DOHH2 (cell line): Measurements from ENCODE around the gene YEATS4.

ENCODE experiments used
- H3F3A ChIP-seq: fragments of 200-600 bp; sonication (generic), shearing (Covaris generic); 2 replicates; pipeline ENCODE4 v1.6.0; 2016; ENCODE audit warnings: antibody characterized with exemption, mild to moderate bottlenecking; ENCODE audit not compliant: control insufficient read depth, insufficient read depth
- H3K27ac ChIP-seq: fragments of 200-600 bp; sonication (generic); 2 replicates; pipeline ENCODE4 v1.5.1; 2014; ENCODE audit warnings: low read depth, mild to moderate bottlenecking, low read length, moderate library complexity
- H3K27me3 ChIP-seq: fragments of 200-600 bp; sonication (generic); 2 replicates; pipeline ENCODE4 v1.6.1; 2014; ENCODE audit warnings: mild to moderate bottlenecking, low read length, mixed read lengths; ENCODE audit not compliant: control insufficient read depth
- H3K36me3 ChIP-seq: fragments of 200-600 bp; sonication (generic); 2 replicates; pipeline ENCODE4 v1.6.1; 2014; ENCODE audit warnings: mild to moderate bottlenecking, low read length, moderate library complexity, mixed read lengths; ENCODE audit not compliant: control insufficient read depth
- H3K4me1 ChIP-seq: fragments of 200-600 bp; sonication (generic); 2 replicates; pipeline ENCODE4 v1.6.1; 2014; ENCODE audit warnings: mild to moderate bottlenecking, low read length, mixed read lengths; ENCODE audit not compliant: control insufficient read depth
- H3K4me2 ChIP-seq: fragments of 200-600 bp; sonication (generic); 2 replicates; pipeline ENCODE4 v1.6.0; 2014; ENCODE audit warnings: mild to moderate bottlenecking, low read length, moderate library complexity
- H3K4me3 ChIP-seq: fragments of 200-600 bp; sonication (generic); 2 replicates; pipeline ENCODE4 v1.5.1; 2014; ENCODE audit warnings: mild to moderate bottlenecking, low read length, mixed read lengths
- H3K79me2 ChIP-seq: fragments of 200-600 bp; sonication (generic); 2 replicates; pipeline ENCODE4 v1.6.1; 2014; ENCODE audit warnings: mild to moderate bottlenecking, low read length, mixed read lengths; ENCODE audit not compliant: control insufficient read depth
- H3K9me2 ChIP-seq: fragments of 200-600 bp; sonication (generic); replicated peaks from 2 replicates; pipeline ENCODE4 v1.6.1; 2014; ENCODE audit warnings: mild to moderate bottlenecking, low read length, mixed read lengths; ENCODE audit not compliant: control insufficient read depth
- H3K9me3 ChIP-seq: fragments of 200-600 bp; sonication (generic); 2 replicates; pipeline ENCODE4 v1.6.1; 2014; ENCODE audit warnings: antibody characterized with exemption, low read length, mixed read lengths; ENCODE audit not compliant: control insufficient read depth, insufficient read depth
- H4K20me1 ChIP-seq: fragments of 200-600 bp; sonication (generic); 2 replicates; pipeline ENCODE4 v1.6.0; 2014; ENCODE audit warnings: low read depth, mild to moderate bottlenecking, antibody characterized with exemption, low read length, moderate library complexity; ENCODE audit not compliant: control insufficient read depth, insufficient read depth
- EZH2phosphoT487 ChIP-seq: fragments of 200-600 bp; sonication (generic); IDR thresholded peaks from 2 replicates; pipeline ENCODE4 v1.6.1; 2017; ENCODE audit warnings: borderline replicate concordance, mild to moderate bottlenecking, antibody characterized with exemption, low read length, moderate library complexity, mixed read lengths
- TF ChIP-seq, protein P1 (sequence below): fragments of 200-600 bp; sonication (generic); IDR thresholded peaks from one replicate; pipeline ENCODE4 v1.5.1; 2014; ENCODE audit warnings: antibody characterized with exemption, mild to moderate bottlenecking, low read depth, low read length; ENCODE audit not compliant: poor library complexity, severe bottlenecking

Gene YEATS4

GRCh38 chr12:69410571-69410970 lies 51.0 kb downstream of the YEATS4 start:
- Histone ChIP-seq H3K36me3 (peaks cover 3% of the 10 kb centered on the region; the same call in 1 of the 2 replicates), H3F3A (no peaks in the 10 kb centered on the region), H3K4me3 (no peak overlapping the region), H3K27ac (no peak overlapping the region), H3K9me2 (no peaks in the 10 kb centered on the region), H3K79me2 (no peaks in the 10 kb centered on the region), H3K4me2 (no peak overlapping the region), H4K20me1 (no peaks in the 10 kb centered on the region), H3K27me3 (no peaks in the 10 kb centered on the region), H3K9me3 (no peaks in the 10 kb centered on the region), H3K4me1 (no peaks in the 10 kb centered on the region)
- TF ChIP-seq EZH2phosphoT487, result no peak
- TF ChIP-seq, protein P1, sequence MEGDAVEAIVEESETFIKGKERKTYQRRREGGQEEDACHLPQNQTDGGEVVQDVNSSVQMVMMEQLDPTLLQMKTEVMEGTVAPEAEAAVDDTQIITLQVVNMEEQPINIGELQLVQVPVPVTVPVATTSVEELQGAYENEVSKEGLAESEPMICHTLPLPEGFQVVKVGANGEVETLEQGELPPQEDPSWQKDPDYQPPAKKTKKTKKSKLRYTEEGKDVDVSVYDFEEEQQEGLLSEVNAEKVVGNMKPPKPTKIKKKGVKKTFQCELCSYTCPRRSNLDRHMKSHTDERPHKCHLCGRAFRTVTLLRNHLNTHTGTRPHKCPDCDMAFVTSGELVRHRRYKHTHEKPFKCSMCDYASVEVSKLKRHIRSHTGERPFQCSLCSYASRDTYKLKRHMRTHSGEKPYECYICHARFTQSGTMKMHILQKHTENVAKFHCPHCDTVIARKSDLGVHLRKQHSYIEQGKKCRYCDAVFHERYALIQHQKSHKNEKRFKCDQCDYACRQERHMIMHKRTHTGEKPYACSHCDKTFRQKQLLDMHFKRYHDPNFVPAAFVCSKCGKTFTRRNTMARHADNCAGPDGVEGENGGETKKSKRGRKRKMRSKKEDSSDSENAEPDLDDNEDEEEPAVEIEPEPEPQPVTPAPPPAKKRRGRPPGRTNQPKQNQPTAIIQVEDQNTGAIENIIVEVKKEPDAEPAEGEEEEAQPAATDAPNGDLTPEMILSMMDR, result no peak

DNA sequence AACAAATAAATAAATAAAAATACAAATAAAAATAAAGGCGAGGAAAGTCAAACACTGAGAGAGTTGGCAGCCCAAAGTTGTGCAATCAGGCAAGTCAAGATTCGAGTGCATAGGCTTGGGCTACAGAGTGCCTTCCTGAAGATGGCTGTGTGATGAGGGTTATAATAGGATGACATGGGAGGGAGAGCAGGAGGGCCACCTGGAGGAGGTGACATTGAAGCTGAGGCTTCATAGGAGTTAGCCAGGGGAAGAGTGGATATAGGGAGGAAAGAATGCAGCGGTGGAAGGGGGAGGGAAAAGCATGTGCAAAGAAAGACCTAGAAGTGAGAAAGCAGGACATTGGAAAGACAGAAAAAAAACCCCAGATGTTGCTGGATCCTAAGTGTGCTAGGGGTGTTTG lies 53.1 kb downstream of the YEATS4 start:
- Histone ChIP-seq H3K79me2 (no peaks in the 10 kb centered on the region), H3K36me3 (peaks cover 3% of the 10 kb centered on the region; the same call in 1 of the 2 replicates), H3K4me2 (no peak overlapping the region), H3K27me3 (no peaks in the 10 kb centered on the region), H3K9me2 (no peaks in the 10 kb centered on the region), H3K9me3 (no peaks in the 10 kb centered on the region), H3F3A (no peaks in the 10 kb centered on the region), H3K4me3 (no peak overlapping the region), H3K27ac (no peak overlapping the region), H4K20me1 (no peaks in the 10 kb centered on the region), H3K4me1 (no peaks in the 10 kb centered on the region)
- TF ChIP-seq EZH2phosphoT487, result no peak
- TF ChIP-seq, protein P1, result no peak

GRCh38 chr12:69415471-69416275 lies 56.1 kb downstream of the YEATS4 start:
- H3K4me2 ChIP-seq, result no peak overlapping the region
- no peak overlapping the region for H3K27ac ChIP-seq
- no peaks in the 10 kb centered on the region for H3K9me3 ChIP-seq
- H3K9me2 ChIP-seq, result no peaks in the 10 kb centered on the region
- no peaks in the 10 kb centered on the region for H3F3A ChIP-seq
- no peak overlapping the region for H3K4me3 ChIP-seq
- no peaks in the 10 kb centered on the region for H4K20me1 ChIP-seq
- no peaks in the 10 kb centered on the region for H3K4me1 ChIP-seq
- no peaks in the 10 kb centered on the region for H3K79me2 ChIP-seq
- TF ChIP-seq EZH2phosphoT487, result no peak
- TF ChIP-seq, protein P1, result peak; percentile 57
- no peaks in the 10 kb centered on the region for H3K36me3 ChIP-seq
- H3K27me3 ChIP-seq, result no peaks in the 10 kb centered on the region
